OCI-LY3 (cell line): ENCODE measurements around the gene MLPH.

Experiments used
- CTCF ChIP-seq: fragments of 200-600, 300-600 bp; sonication (generic); IDR thresholded peaks from 2 replicates; pipeline ENCODE4 v1.5.1; 2014; ENCODE audit warnings: antibody characterized with exemption, low read length, low read depth
- EZH2phosphoT487 ChIP-seq: fragments of 200-600 bp; shearing (Covaris generic); IDR thresholded peaks from 2 replicates; pipeline ENCODE4 v1.6.1; 2018; ENCODE audit warnings: antibody characterized with exemption, mixed run types, low read depth

GRCh38 chr2:237437566-237437965 lies 49.5 kb upstream of the MLPH start:
- TF ChIP-seq CTCF (no peak), EZH2phosphoT487 (no peak)
